Coronary artery (tissue), 2 donors: ENCODE measurements around the gene HDAC9.
A peak's percentile ranks its signal among the peaks of the same experiment; 100 is the strongest.

Source experiments
- DNase-seq: peaks from one replicate; pipeline ENCODE4 v3.0.0-alpha.2; 2017; ENCODE audit warnings: low spot score
- H3K27ac ChIP-seq, 2 donors: fragments of 200-600 bp; sonication (generic); one replicate each; pipeline ENCODE4 v1.5.1; 2016 to 2019
- H3K4me3 ChIP-seq: fragments of 200-600 bp; sonication (generic); 2 replicates; pipeline ENCODE4 v1.5.1; 2016; ENCODE audit warnings: mild to moderate bottlenecking, moderate library complexity
- TF ChIP-seq, protein P1 (sequence below): fragments of 200-600 bp; sonication (generic); IDR thresholded peaks from one replicate; pipeline ENCODE4 v1.5.1; 2019; ENCODE audit warnings: antibody characterized with exemption

Gene HDAC9

DNA sequence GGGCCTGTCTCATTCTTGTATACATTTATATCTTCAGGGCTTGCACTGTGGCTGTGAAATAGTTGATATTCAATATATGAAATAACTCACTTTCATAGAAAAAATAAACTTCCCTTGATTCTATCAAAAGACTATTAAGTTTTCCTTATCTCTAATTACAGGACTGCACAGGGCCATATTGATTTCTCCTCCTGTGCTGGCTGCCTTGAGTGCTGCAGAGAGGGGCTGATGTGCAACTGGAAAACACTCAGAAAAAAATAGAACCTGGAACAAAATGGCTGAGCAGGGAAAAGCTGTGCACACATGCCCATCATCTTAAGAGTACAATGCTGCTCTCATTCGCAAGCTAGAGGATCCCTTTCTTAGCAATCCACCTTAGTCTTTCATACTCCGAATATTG, 5.9 kb upstream of the HDAC9 start:
- TF ChIP-seq, protein P1, sequence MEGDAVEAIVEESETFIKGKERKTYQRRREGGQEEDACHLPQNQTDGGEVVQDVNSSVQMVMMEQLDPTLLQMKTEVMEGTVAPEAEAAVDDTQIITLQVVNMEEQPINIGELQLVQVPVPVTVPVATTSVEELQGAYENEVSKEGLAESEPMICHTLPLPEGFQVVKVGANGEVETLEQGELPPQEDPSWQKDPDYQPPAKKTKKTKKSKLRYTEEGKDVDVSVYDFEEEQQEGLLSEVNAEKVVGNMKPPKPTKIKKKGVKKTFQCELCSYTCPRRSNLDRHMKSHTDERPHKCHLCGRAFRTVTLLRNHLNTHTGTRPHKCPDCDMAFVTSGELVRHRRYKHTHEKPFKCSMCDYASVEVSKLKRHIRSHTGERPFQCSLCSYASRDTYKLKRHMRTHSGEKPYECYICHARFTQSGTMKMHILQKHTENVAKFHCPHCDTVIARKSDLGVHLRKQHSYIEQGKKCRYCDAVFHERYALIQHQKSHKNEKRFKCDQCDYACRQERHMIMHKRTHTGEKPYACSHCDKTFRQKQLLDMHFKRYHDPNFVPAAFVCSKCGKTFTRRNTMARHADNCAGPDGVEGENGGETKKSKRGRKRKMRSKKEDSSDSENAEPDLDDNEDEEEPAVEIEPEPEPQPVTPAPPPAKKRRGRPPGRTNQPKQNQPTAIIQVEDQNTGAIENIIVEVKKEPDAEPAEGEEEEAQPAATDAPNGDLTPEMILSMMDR = no peak
- Histone ChIP-seq H3K27ac (no peak overlapping the region), H3K4me3 (no peak overlapping the region)
- DNase-seq = no peak

DNA sequence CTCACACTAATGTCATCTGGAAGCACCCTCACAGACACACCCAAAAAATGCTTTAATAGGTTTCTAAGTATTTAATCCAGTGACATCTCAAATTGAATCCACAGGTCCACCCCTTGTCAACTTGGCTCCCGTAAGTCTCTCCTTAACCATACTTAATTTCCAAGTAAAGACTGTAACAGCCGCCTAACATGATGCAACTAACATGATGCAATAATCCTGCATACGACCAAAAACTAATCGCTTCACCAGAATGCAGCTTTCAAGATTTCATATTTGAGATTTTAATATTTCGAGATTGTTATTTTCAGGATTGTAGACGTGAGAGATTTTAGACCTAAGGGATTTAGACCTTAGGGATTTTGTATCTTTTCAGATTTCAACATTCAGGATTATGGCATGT, 3.7 kb upstream of the HDAC9 start:
- TF ChIP-seq, protein P1 = no peak
- Histone ChIP-seq H3K4me3 (no peak overlapping the region), H3K27ac (no peak overlapping the region)
- DNase-seq = no peak

DNA sequence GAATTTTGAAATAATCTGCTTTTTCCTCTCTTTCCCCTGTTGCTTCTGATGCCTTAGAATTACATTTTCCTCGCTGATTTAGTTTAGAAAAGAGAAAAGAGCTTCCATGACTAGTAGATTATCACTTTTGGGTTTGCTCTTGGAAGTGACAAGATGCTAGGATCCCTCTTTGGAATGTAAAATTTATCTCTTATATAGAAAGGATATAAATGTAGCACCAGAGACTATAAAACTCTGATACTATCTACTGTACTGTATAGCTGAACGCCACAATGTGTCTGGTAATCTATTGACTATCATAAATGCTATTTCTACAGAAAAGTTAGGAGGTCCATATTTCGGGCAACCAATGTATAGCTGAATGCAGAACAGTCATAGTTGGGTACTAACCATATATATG, 1.1 kb upstream of the HDAC9 start:
- TF ChIP-seq, protein P1 = no peak
- no peak for DNase-seq
- peak overlapping the region; percentile 36 to 86 for H3K27ac ChIP-seq
- H3K4me3 ChIP-seq = no peak overlapping the region

DNA sequence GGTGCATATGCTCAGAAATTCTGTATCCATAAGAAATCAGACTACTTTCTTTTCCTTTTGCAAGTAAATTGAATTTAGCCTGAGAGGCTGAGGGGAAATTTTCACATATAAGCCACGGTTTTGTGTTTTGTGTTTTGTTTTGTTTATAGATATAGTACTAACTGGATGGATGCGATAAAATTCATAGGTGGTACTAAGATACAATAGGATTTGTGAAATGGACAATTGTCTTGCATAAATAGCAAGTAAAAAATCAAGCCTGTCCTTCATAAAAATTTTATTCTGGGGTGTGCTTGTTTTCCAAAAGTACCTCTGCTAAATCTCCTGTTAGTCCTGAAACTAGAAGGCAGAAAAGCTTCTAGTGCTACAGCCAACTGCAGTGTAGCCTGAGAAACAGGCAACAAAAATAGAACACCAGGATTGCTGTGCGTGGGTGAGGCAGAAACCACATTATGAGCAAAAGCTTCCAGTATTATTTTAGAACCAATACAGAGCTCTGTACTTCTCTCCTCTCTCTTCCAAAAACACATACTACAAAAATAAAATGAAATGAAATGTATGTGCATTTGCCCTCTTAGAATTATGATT, 634 bp upstream of the HDAC9 start:
- Histone ChIP-seq H3K4me3 (peak overlapping the region; percentile 70), H3K27ac (peak overlapping the region; percentile 36 to 86)
- no peak for DNase-seq
- TF ChIP-seq, protein P1 = no peak

DNA sequence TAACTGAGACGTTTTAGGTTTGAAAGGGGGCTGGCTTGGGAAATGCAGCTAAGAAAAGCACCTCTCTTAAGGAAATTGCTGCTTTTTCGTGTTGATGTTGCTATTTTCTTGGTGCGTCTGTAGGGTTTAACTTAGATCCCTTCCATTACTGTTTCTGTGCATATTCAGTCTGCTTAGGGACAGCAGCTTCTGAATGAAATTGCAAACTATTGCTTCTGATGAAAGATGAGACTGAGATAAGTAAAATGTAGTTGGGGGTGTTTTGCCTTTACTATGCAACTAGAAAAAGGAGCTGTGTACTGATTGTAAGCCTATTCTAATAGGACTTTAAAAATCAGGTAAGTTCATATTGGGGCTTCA, 772 bp downstream of the HDAC9 start:
- DNase-seq = no peak
- peak overlapping the region; percentile 36 to 86 for H3K27ac ChIP-seq

DNA sequence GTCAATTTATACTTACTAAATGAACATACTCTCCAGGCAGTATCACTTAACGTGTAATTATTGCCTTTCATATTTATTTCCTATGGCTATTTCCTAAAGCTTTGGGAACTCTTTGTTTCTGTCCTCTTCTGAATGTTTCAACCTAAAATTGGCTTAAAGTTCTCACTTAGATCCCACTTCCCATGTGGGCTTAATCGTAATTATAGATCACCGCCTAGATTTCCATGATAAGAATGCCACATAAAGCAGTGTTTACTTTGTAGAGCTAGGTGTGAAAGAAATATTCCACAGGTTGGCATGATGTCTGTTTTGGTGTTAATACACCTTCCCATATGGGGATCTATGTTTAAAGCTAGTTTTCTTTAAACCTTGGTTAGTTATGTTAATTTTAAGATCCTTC, 1.5 kb downstream of the HDAC9 start:
- peak overlapping the region; percentile 36 to 76 for H3K27ac ChIP-seq
- DNase-seq = no peak
- H3K4me3 ChIP-seq = peak overlapping the region; percentile 70
- TF ChIP-seq, protein P1 = no peak

More for the DNA sequence above, 772 bp downstream of the HDAC9 start:
- peak overlapping the region; percentile 70 for H3K4me3 ChIP-seq
- TF ChIP-seq, protein P1 = no peak

DNA sequence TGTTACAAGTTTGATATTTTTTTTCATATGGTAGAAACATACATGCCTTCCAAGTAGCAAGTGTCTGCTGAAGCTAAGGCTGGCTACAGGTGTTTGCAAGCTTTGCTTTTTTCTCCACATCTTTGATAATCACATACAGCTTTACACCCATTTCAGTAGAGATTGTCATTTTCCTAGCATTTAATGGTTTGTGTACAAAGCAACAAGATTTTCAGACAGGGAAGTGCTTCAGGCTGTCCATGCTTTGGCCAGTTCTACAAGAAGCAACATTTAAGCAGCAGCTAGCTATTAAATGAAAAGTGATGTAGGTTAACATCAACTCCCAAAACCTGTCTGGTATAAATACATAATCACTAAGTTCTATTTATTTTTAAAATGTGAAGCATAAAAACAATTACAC, 2.3 kb downstream of the HDAC9 start:
- TF ChIP-seq, protein P1 = no peak
- H3K27ac ChIP-seq = peak overlapping the region; percentile 53 to 76
- H3K4me3 ChIP-seq = peak overlapping the region; percentile 70
- no peak for DNase-seq
